H1 (cell line): Measurements from ENCODE around the gene ARID5A. TPM values are rescaled to one million over a fixed set of nuclear protein-coding genes. Genes with fewer than 3 reads are reported as not detected.

Experiments used
- CTCF ChIA-PET: fragments of 300-600 bp; sonication (Branson Sonifier 250); formaldehyde crosslinking; loops from one replicate; lab custom pipeline; 2021; ENCODE audit not compliant: partially characterized antibody; lab: Charles Lee
- POLR2A ChIA-PET: fragments of 300-600 bp; sonication (Branson Sonifier 250); formaldehyde crosslinking; loops from one replicate; lab custom pipeline; 2021; ENCODE audit warnings: inconsistent platforms; ENCODE audit not compliant: partially characterized antibody; lab: Charles Lee
- DNase-seq, 2 experiments: peaks; one replicate each; pipeline versions ENCODE4 v3.0.0 to v3.0.0-alpha.2; 2010 to 2022; ENCODE audit warnings: low spot score in 2 of 2, low read depth in 1 of 2, mixed read lengths in 1 of 2
- FAIRE-seq: peaks from 2 replicates; lab custom pipeline; 2011; peaks lifted over from hg19 to GRCh38; lab: Jason Lieb, UNC
- H2AFZ ChIP-seq: 2 replicates; pipeline ENCODE4 v1.8.1; 2012; ENCODE audit warnings: low read length, inconsistent platforms
- H2AK5ac ChIP-seq: 2 replicates; pipeline ENCODE4 v1.6.1; 2013; ENCODE audit warnings: low read depth, low read length
- H2BK120ac ChIP-seq: replicated peaks from 2 replicates; pipeline ENCODE3; 2013; ENCODE audit warnings: low read depth, low read length, inconsistent platforms
- H2BK12ac ChIP-seq: 2 replicates; pipeline ENCODE4 v1.6.1; 2013; ENCODE audit warnings: low read depth, low read length
- H2BK15ac ChIP-seq: 2 replicates; pipeline ENCODE4 v1.6.1; 2013; ENCODE audit warnings: low read length
- H2BK20ac ChIP-seq: 2 replicates; pipeline ENCODE4 v1.6.1; 2013; ENCODE audit warnings: low read length
- H2BK5ac ChIP-seq: 2 replicates; pipeline ENCODE4 v1.6.1; 2013; ENCODE audit warnings: low read depth, low read length
- H3K14ac ChIP-seq: 2 replicates; pipeline ENCODE4 v1.6.1; 2013; ENCODE audit warnings: inconsistent platforms; ENCODE audit not compliant: insufficient read length
- H3K18ac ChIP-seq: 2 replicates; pipeline ENCODE4 v1.6.1; 2013; ENCODE audit warnings: low read length; ENCODE audit errors: extremely low read depth
- H3K23ac ChIP-seq: 2 replicates; pipeline ENCODE4 v1.6.1; 2013; ENCODE audit warnings: inconsistent platforms; ENCODE audit not compliant: insufficient read length
- H3K23me2 ChIP-seq: 2 replicates; pipeline ENCODE4 v1.6.1; 2013; ENCODE audit warnings: low read depth, low read length
- H3K27ac ChIP-seq: 2 replicates; pipeline ENCODE4 v1.6.1; 2011; ENCODE audit warnings: low read depth, low read length, inconsistent platforms
- H3K27me3 ChIP-seq, 4 experiments: replicated peaks in 1 of 4; 1 replicate in 1 of 4; 2 replicates in 3 of 4; pipeline versions ENCODE4 v1.6.1 to v1.8.1; 2011 to 2013; ENCODE audit warnings: low read length in 3 of 4, mild to moderate bottlenecking in 3 of 4, inconsistent platforms in 2 of 4, mixed read lengths in 2 of 4, moderate library complexity in 1 of 4; ENCODE audit not compliant: control insufficient read depth in 3 of 4, insufficient read depth in 3 of 4; ENCODE audit errors: extremely low read depth in 1 of 4
- H3K36me3 ChIP-seq, 4 experiments: 2 replicates each; pipeline versions ENCODE4 v1.6.1 to v1.8.1; 2011 to 2013; ENCODE audit warnings: mild to moderate bottlenecking in 4 of 4, low read length in 3 of 4, moderate library complexity in 2 of 4, control low read depth in 1 of 4, inconsistent platforms in 1 of 4; ENCODE audit not compliant: insufficient read depth in 4 of 4, control insufficient read depth in 2 of 4
- H3K4ac ChIP-seq: replicated peaks from 2 replicates; pipeline ENCODE3; 2013; ENCODE audit warnings: low read length, low read depth, mixed read lengths, inconsistent platforms; ENCODE audit not compliant: insufficient read length
- H3K4me1 ChIP-seq, 4 experiments: replicated peaks in 1 of 4; 1 replicate in 1 of 4; 2 replicates in 3 of 4; pipeline versions ENCODE4 v1.6.1 to v1.8.1; 2011 to 2013; ENCODE audit warnings: low read length in 3 of 4, inconsistent platforms in 2 of 4, mixed read lengths in 1 of 4; ENCODE audit not compliant: insufficient read depth in 4 of 4, control insufficient read depth in 3 of 4
- H3K4me2 ChIP-seq, 2 experiments: 2 replicates each; pipeline versions ENCODE4 v1.6.1 to v1.8.1; 2011 to 2013; ENCODE audit warnings: low read depth in 2 of 2, low read length in 2 of 2, control low read depth in 1 of 2, inconsistent platforms in 1 of 2, mild to moderate bottlenecking in 1 of 2; ENCODE audit not compliant: insufficient read depth in 1 of 2
- H3K4me3 ChIP-seq, 4 experiments: fragments of 200-600, 300-600 bp in 1 of 4; sonication (generic), shearing (Covaris generic), sonication (Bioruptor Twin) in 1 of 4; 2 replicates each; pipeline versions ENCODE4 v1.5.1 to v1.8.1; 2011 to 2016; ENCODE audit warnings: low read length in 4 of 4, low read depth in 3 of 4, control low read depth in 2 of 4, inconsistent platforms in 2 of 4, mild to moderate bottlenecking in 2 of 4, mixed read lengths in 1 of 4, moderate library complexity in 1 of 4; ENCODE audit not compliant: insufficient read depth in 2 of 4; ENCODE audit errors: extremely low read depth in 1 of 4
- H3K56ac ChIP-seq: replicated peaks from 2 replicates; pipeline ENCODE3; 2013; ENCODE audit warnings: low read depth, mild to moderate bottlenecking, mixed read lengths, low read length, inconsistent platforms; ENCODE audit not compliant: insufficient read length
- H3K79me1 ChIP-seq: 2 replicates; pipeline ENCODE4 v1.6.1; 2013; ENCODE audit warnings: low read depth, low read length, control low read depth
- H3K79me2 ChIP-seq, 2 experiments: 2 replicates each; pipeline versions ENCODE4 v1.6.1 to v1.8.1; 2012 to 2013; ENCODE audit warnings: low read length in 2 of 2, mild to moderate bottlenecking in 2 of 2, inconsistent platforms in 1 of 2; ENCODE audit not compliant: insufficient read depth in 2 of 2, control insufficient read depth in 1 of 2
- H3K9ac ChIP-seq, 4 experiments: replicated peaks in 1 of 4; 1 replicate in 1 of 4; 2 replicates in 3 of 4; pipeline versions ENCODE4 v1.6.1 to v1.8.1; 2011 to 2013; ENCODE audit warnings: low read depth in 3 of 4, low read length in 3 of 4, control low read depth in 2 of 4, mild to moderate bottlenecking in 2 of 4, moderate library complexity in 2 of 4, inconsistent platforms in 1 of 4; ENCODE audit errors: extremely low read depth in 1 of 4
- H3K9me3 ChIP-seq, 2 experiments: 2 replicates each; pipeline versions ENCODE4 v1.6.1 to v1.8.1; 2012 to 2013; ENCODE audit warnings: mild to moderate bottlenecking in 2 of 2, moderate library complexity in 2 of 2, control low read depth in 1 of 2, inconsistent platforms in 1 of 2, low read depth in 1 of 2, low read length in 1 of 2, mixed read lengths in 1 of 2; ENCODE audit not compliant: insufficient read depth in 2 of 2
- H4K20me1 ChIP-seq, 2 experiments: replicated peaks in 1 of 2; 2 replicates each; pipeline versions ENCODE3 to v1.8.1; 2011 to 2013; ENCODE audit warnings: inconsistent platforms in 2 of 2, low read length in 2 of 2, mild to moderate bottlenecking in 1 of 2; ENCODE audit not compliant: insufficient read depth in 2 of 2, control insufficient read depth in 1 of 2
- H4K5ac ChIP-seq: 2 replicates; pipeline ENCODE4 v1.6.1; 2013; ENCODE audit warnings: low read length, low read depth, mixed read lengths, inconsistent platforms; ENCODE audit not compliant: insufficient read length
- H4K8ac ChIP-seq: 2 replicates; pipeline ENCODE4 v1.8.0; 2013; ENCODE audit warnings: mild to moderate bottlenecking, moderate library complexity, low read length, inconsistent platforms; ENCODE audit not compliant: insufficient read depth; ENCODE audit errors: extremely low read depth
- H4K91ac ChIP-seq: replicated peaks from 2 replicates; pipeline ENCODE3; 2013; ENCODE audit warnings: low read length, mixed read lengths, inconsistent platforms; ENCODE audit not compliant: insufficient read length
- BRCA1 ChIP-seq: IDR thresholded peaks from 2 replicates; pipeline ENCODE4 v1.6.1; 2012; ENCODE audit warnings: low read depth, low read length, improper control_type of control experiment
- CHD1 ChIP-seq: IDR thresholded peaks from 2 replicates; pipeline ENCODE4 v1.6.1; 2012; ENCODE audit warnings: low read depth, low read length, improper control_type of control experiment
- CHD2 ChIP-seq: IDR thresholded peaks from 2 replicates; pipeline ENCODE4 v1.6.1; 2012; ENCODE audit warnings: low read length, improper control_type of control experiment
- GABPA ChIP-seq: IDR thresholded peaks from 2 replicates; pipeline ENCODE4 v1.6.1; 2011; ENCODE audit warnings: mild to moderate bottlenecking, low read length, moderate library complexity, borderline replicate concordance; ENCODE audit not compliant: insufficient read depth
- GTF2F1 ChIP-seq: IDR thresholded peaks from 2 replicates; pipeline ENCODE4 v1.6.1; 2012; ENCODE audit warnings: low read depth, low read length, improper control_type of control experiment, borderline replicate concordance
- POLR2A ChIP-seq, 2 experiments: IDR thresholded peaks; 1 replicate in 1 of 2; 2 replicates in 1 of 2; pipeline ENCODE4 v1.6.1; 2011; ENCODE audit warnings: low read depth in 2 of 2, low read length in 2 of 2, mild to moderate bottlenecking in 2 of 2; ENCODE audit errors: control extremely low read depth in 1 of 2
- SIRT6 ChIP-seq: IDR thresholded peaks from one replicate; pipeline ENCODE4 v1.7.1; 2012; ENCODE audit warnings: low read length, inconsistent platforms
- TCF12 ChIP-seq: IDR thresholded peaks from 2 replicates; pipeline ENCODE4 v1.6.1; 2011; ENCODE audit warnings: low read depth, mild to moderate bottlenecking, low read length
- WGBS, 2 experiments: shearing (Covaris generic) in 1 of 2; methylation state at CpG; one replicate each; pipeline versions ENCODE4 v1.1.6 to v1.1.7; 2013 to 2015; ENCODE audit warnings: low lambda C conversion rate in 2 of 2, mixed read lengths in 2 of 2, inconsistent platforms in 1 of 2, low coverage in 1 of 2, missing lambda C conversion rate in 1 of 2; ENCODE audit not compliant: insufficient replicate concordance in 2 of 2, insufficient coverage in 1 of 2, insufficient read length in 1 of 2; ENCODE audit errors: extremely low coverage in 1 of 2, missing lambda C conversion rate in 1 of 2; 5-methylcytosine and 5-hydroxymethylcytosine counted together
- polyA plus RNA-seq, 7 experiments: library from polyadenylated mRNA; depleted of rRNA in 3 of 7; stranded (reverse) in 5 of 7; unstranded in 2 of 7; fragments of >200 nt in 5 of 7; fragments of 200-250 nt in 2 of 7; gene quantifications; 1 replicate in 5 of 7; 2 replicates in 1 of 7; 4 replicates in 1 of 7; pipeline versions ENCODE4 v1.2.1 to v1.2.3, GENCODE V29; 2011 to 2013; ENCODE audit warnings: missing spikeins in 2 of 7, mixed read lengths in 2 of 7
- total RNA-seq: library from RNA; stranded (reverse); fragmentation: NEBNext Ultra II Directional; extraction: Animal tissue kit (Norgen Biotek cat#: 25700); gene quantifications from 2 replicates; pipeline ENCODE4 v1.2.1, GENCODE V29; 2021
- TF ChIP-seq, protein P1 (sequence below), 3 experiments: IDR thresholded peaks; 1 replicate in 2 of 3; 2 replicates in 1 of 3; pipeline versions ENCODE4 v1.5.1 to v1.6.1; 2011; ENCODE audit warnings: low read length in 3 of 3, mild to moderate bottlenecking in 3 of 3, inconsistent platforms in 2 of 3, low read depth in 1 of 3, moderate library complexity in 1 of 3; ENCODE audit not compliant: insufficient read depth in 1 of 3; ENCODE audit errors: control extremely low read depth in 1 of 3
- TF ChIP-seq, protein P2 (sequence below): IDR thresholded peaks from 2 replicates; pipeline ENCODE4 v1.6.1; 2011; ENCODE audit warnings: low read length, improper control_type of control experiment

The ARID5A gene
- total and polyA plus RNA-seq, 2 of the 8 experiments (the other 6 are each of a cell fraction or from before 2014, with no cell fraction given): 3.3 to 5.3 TPM

- CTCF ChIA-PET: interaction anchor here (0.6 to 8.9 kb wide), 3 partner anchors 17 to 81 kb away, joined by 4 to 76 read pairs (median 20); no protein-coding TSS in a partner anchor
- Histone ChIP-seq H3K36me3 (no peaks in the 10 kb centered on the region), H2BK20ac (no peak overlapping the region), H3K4ac (no peak overlapping the region), H3K56ac (no peak overlapping the region), H3K79me1 (no peaks in the 10 kb centered on the region), H3K14ac (no peak overlapping the region), H3K4me3 (no peak overlapping the region), H3K18ac (no peak overlapping the region), H2BK15ac (no peak overlapping the region), H2BK120ac (no peak overlapping the region), H2AK5ac (no peak overlapping the region), H4K91ac (no peak overlapping the region), H3K27ac (no peak overlapping the region), H3K23me2 (no peaks in the 10 kb centered on the region), H3K27me3 (no peaks in the 10 kb centered on the region), H3K9ac (no peak overlapping the region), H3K79me2 (no peaks in the 10 kb centered on the region), H2AFZ (no peak overlapping the region), H4K8ac (no peak overlapping the region), H2BK5ac (no peak overlapping the region), H4K5ac (no peak overlapping the region), H2BK12ac (no peak overlapping the region), H3K4me1 (peaks cover 0 to 4% (median under 1%) of the 10 kb centered on the region in 4 experiments; a peak in 1 of 7 replicates), H3K9me3 (peaks cover 0 to 2% of the 10 kb centered on the region in 2 experiments; a peak in 1 of 4 replicates), H3K4me2 (no peak overlapping the region), H4K20me1 (no peaks in the 10 kb centered on the region), H3K23ac (no peak overlapping the region)
- WGBS, 2 experiments: 92% methylated on average over 1 of the region's 1 CpG; no CpG with 5 or more reads in 1 of the 2 experiments
- POLR2A ChIA-PET: no interaction called here
- no peak for DNase-seq
- no peak for FAIRE-seq
- TF ChIP-seq GABPA (no peak), CHD2 (no peak), GTF2F1 (no peak), TCF12 (no peak), CHD1 (no peak), BRCA1 (no peak), POLR2A (IDR thresholded peaks at IDR 0.05; ENCODE audit: control extremely low read depth in 1 of 2, low read depth in 2 of 2, low read length in 2 of 2) (no peak), SIRT6 (no peak)
- TF ChIP-seq, protein P1, sequence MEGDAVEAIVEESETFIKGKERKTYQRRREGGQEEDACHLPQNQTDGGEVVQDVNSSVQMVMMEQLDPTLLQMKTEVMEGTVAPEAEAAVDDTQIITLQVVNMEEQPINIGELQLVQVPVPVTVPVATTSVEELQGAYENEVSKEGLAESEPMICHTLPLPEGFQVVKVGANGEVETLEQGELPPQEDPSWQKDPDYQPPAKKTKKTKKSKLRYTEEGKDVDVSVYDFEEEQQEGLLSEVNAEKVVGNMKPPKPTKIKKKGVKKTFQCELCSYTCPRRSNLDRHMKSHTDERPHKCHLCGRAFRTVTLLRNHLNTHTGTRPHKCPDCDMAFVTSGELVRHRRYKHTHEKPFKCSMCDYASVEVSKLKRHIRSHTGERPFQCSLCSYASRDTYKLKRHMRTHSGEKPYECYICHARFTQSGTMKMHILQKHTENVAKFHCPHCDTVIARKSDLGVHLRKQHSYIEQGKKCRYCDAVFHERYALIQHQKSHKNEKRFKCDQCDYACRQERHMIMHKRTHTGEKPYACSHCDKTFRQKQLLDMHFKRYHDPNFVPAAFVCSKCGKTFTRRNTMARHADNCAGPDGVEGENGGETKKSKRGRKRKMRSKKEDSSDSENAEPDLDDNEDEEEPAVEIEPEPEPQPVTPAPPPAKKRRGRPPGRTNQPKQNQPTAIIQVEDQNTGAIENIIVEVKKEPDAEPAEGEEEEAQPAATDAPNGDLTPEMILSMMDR (IDR thresholded peaks at IDR 0.05; ENCODE audit: control extremely low read depth in 1 of 3, insufficient read depth in 1 of 3, low read depth in 1 of 3, low read length in 3 of 3): no peak
- TF ChIP-seq, protein P2, sequence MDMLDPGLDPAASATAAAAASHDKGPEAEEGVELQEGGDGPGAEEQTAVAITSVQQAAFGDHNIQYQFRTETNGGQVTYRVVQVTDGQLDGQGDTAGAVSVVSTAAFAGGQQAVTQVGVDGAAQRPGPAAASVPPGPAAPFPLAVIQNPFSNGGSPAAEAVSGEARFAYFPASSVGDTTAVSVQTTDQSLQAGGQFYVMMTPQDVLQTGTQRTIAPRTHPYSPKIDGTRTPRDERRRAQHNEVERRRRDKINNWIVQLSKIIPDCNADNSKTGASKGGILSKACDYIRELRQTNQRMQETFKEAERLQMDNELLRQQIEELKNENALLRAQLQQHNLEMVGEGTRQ: no peak
Observed at GRCh38 chr2:96491860-96492497, 44.6 kb upstream of the ARID5A start.
